Thymus (tissue), 11 donors: ENCODE measurements around the gene CDH4. TPM values are rescaled to one million over a fixed set of nuclear protein-coding genes. Genes with fewer than 3 reads are reported as not detected.
"Not testable (repeated sequence)": the region's sequence is repeated elsewhere in the genome, so short reads cannot be mapped to it uniquely, and the experiment has no call there.

Source experiments
- DNase-seq, 9 donors: peaks; one replicate each; pipeline ENCODE4 v3.0.0-alpha.2; 2013; ENCODE audit warnings: low spot score in 9 of 9, low read depth in 6 of 9, missing footprints in 1 of 9
- H3K27ac ChIP-seq, 2 donors: one replicate each; pipeline ENCODE4 v1.5.1; 2013; ENCODE audit warnings: control low read depth in 1 of 2, low read depth in 1 of 2, low read length in 1 of 2, mild to moderate bottlenecking in 1 of 2, moderate library complexity in 1 of 2
- H3K27me3 ChIP-seq, 2 donors: one replicate each; pipeline ENCODE4 v1.5.1; 2013; ENCODE audit warnings: low read length in 1 of 2; ENCODE audit not compliant: control insufficient read depth in 2 of 2, insufficient read depth in 1 of 2
- H3K36me3 ChIP-seq, 2 donors: one replicate each; pipeline ENCODE4 v1.5.1; 2013; ENCODE audit warnings: low read length in 1 of 2, mild to moderate bottlenecking in 1 of 2, moderate library complexity in 1 of 2; ENCODE audit not compliant: control insufficient read depth in 2 of 2, insufficient read depth in 2 of 2
- H3K4me1 ChIP-seq, 2 donors: one replicate each; pipeline ENCODE4 v1.5.1; 2013; ENCODE audit warnings: low read length in 2 of 2; ENCODE audit not compliant: control insufficient read depth in 2 of 2, insufficient read depth in 2 of 2
- H3K4me3 ChIP-seq, 2 donors: one replicate each; pipeline ENCODE4 v1.5.1; 2013; ENCODE audit warnings: low read length in 2 of 2, control low read depth in 1 of 2, mild to moderate bottlenecking in 1 of 2
- H3K9me3 ChIP-seq, 2 donors: one replicate each; pipeline ENCODE4 v1.5.1; 2013; ENCODE audit warnings: low read length in 1 of 2, mild to moderate bottlenecking in 1 of 2; ENCODE audit not compliant: control insufficient read depth in 2 of 2, insufficient read depth in 1 of 2
- WGBS: extraction: QIAGEN DNeasy Blood & Tissue Kit; methylation state at CpG from one replicate; pipeline ENCODE4 v1.1.7; 2013; 5-methylcytosine and 5-hydroxymethylcytosine counted together
- polyA plus RNA-seq: library from polyadenylated mRNA; stranded (reverse); fragments of 200-250 nt; gene quantifications from one replicate; pipeline ENCODE4 v1.2.3, GENCODE V29; 2013
- total RNA-seq: library from RNA; stranded (reverse); fragments of 120-200 nt; gene quantifications from one replicate; pipeline ENCODE4 v1.2.4, GENCODE V29; 2013
- donor health status: healthy.

The CDH4 gene
- total and polyA plus RNA-seq, 2 donors, result 0.34 to 0.61 TPM

GRCh38 chr20:61447952-61448351, 195.9 kb downstream of the CDH4 start:
- 58% methylated on average over 6 of the region's 6 CpGs for WGBS
- no peak for DNase-seq
- Histone ChIP-seq H3K27me3 (no peaks in the 10 kb centered on the region), H3K4me3 (no peak overlapping the region), H3K27ac (no peak overlapping the region), H3K9me3 (peaks cover 0 to 4% of the 10 kb centered on the region in 2 donors), H3K4me1 (no peaks in the 10 kb centered on the region), H3K36me3 (no peaks in the 10 kb centered on the region)

- no peaks in the 10 kb centered on the region for H3K27me3 ChIP-seq
- H3K9me3 ChIP-seq, result peaks cover 0 to 4% of the 10 kb centered on the region in 2 donors
- no peaks in the 10 kb centered on the region for H3K36me3 ChIP-seq
- WGBS, result 84% methylated on average over 13 of the region's 13 CpGs
- no peaks in the 10 kb centered on the region for H3K4me1 ChIP-seq
- no peak for DNase-seq
- H3K27ac ChIP-seq, result no peak overlapping the region
- H3K4me3 ChIP-seq, result no peak overlapping the region
Measured at GRCh38 chr20:61448386-61448785, 196.3 kb downstream of the CDH4 start.

GRCh38 chr20:61449057-61449609, 197.1 kb downstream of the CDH4 start:
- DNase-seq, result no peak
- Histone ChIP-seq H3K36me3 (no peaks in the 10 kb centered on the region), H3K27me3 (no peaks in the 10 kb centered on the region), H3K27ac (no peak overlapping the region), H3K4me3 (no peak overlapping the region), H3K9me3 (peaks cover 0 to 6% of the 10 kb centered on the region in 2 donors), H3K4me1 (no peaks in the 10 kb centered on the region)
- WGBS, result 84% methylated on average over 8 of the region's 8 CpGs

GRCh38 chr20:61449916-61450315, 197.9 kb downstream of the CDH4 start:
- H3K9me3 ChIP-seq, result peaks cover 0 to 6% of the 10 kb centered on the region in 2 donors
- WGBS, result 91% methylated on average over 2 of the region's 2 CpGs
- no peak overlapping the region for H3K4me3 ChIP-seq
- DNase-seq, result no peak
- H3K4me1 ChIP-seq, result no peaks in the 10 kb centered on the region
- H3K27me3 ChIP-seq, result no peaks in the 10 kb centered on the region
- no peaks in the 10 kb centered on the region for H3K36me3 ChIP-seq
- H3K27ac ChIP-seq, result no peak overlapping the region

GRCh38 chr20:61450549-61450948, 198.5 kb downstream of the CDH4 start:
- 91% methylated on average over 6 of the region's 6 CpGs for WGBS
- H3K36me3 ChIP-seq, result no peaks in the 10 kb centered on the region

GRCh38 chr20:61451009-61451408, 198.9 kb downstream of the CDH4 start:
- WGBS, result 95% methylated on average over 10 of the region's 10 CpGs
- no peak overlapping the region for H3K4me3 ChIP-seq
- no peaks in the 10 kb centered on the region for H3K4me1 ChIP-seq
- no peak overlapping the region for H3K27ac ChIP-seq
- peaks cover 0 to 6% of the 10 kb centered on the region in 2 donors for H3K9me3 ChIP-seq
- no peaks in the 10 kb centered on the region for H3K27me3 ChIP-seq
- H3K36me3 ChIP-seq, result no peaks in the 10 kb centered on the region
- no peak for DNase-seq

More at GRCh38 chr20:61450549-61450948, 198.5 kb downstream of the CDH4 start:
- Histone ChIP-seq H3K9me3 (peaks cover 0 to 6% of the 10 kb centered on the region in 2 donors), H3K4me3 (no peak overlapping the region), H3K27me3 (no peaks in the 10 kb centered on the region), H3K27ac (no peak overlapping the region), H3K4me1 (no peaks in the 10 kb centered on the region)
- DNase-seq, result no peak

- no peak overlapping the region for H3K4me3 ChIP-seq
- peaks cover 0 to 6% of the 10 kb centered on the region in 2 donors for H3K9me3 ChIP-seq
- 84% methylated on average over 8 of the region's 8 CpGs for WGBS
- no peaks in the 10 kb centered on the region for H3K36me3 ChIP-seq
- no peak for DNase-seq
- H3K27ac ChIP-seq, result no peak overlapping the region
- H3K4me1 ChIP-seq, result no peaks in the 10 kb centered on the region
- H3K27me3 ChIP-seq, result no peaks in the 10 kb centered on the region
Measured at GRCh38 chr20:61451953-61452352, 199.9 kb downstream of the CDH4 start.

- no peak overlapping the region for H3K27ac ChIP-seq
- no peaks in the 10 kb centered on the region for H3K4me1 ChIP-seq
- no peaks in the 10 kb centered on the region for H3K27me3 ChIP-seq
- H3K36me3 ChIP-seq, result no peaks in the 10 kb centered on the region
- DNase-seq, result no peak
- 72% methylated on average over 7 of the region's 7 CpGs for WGBS
- H3K4me3 ChIP-seq, result no peak overlapping the region
- H3K9me3 ChIP-seq, result peaks cover 0 to 6% of the 10 kb centered on the region in 2 donors
Measured at GRCh38 chr20:61453219-61453618, 201.2 kb downstream of the CDH4 start.

- not testable (repeated sequence) for H3K36me3 ChIP-seq, H3K4me1 ChIP-seq, DNase-seq, H3K4me3 ChIP-seq, H3K9me3 ChIP-seq, H3K27ac ChIP-seq, H3K27me3 ChIP-seq
- 87% methylated on average over 3 of the region's 3 CpGs for WGBS
Measured at GRCh38 chr20:61453623-61454022, 201.6 kb downstream of the CDH4 start.
